Central memory CD8-positive, alpha-beta T cell (primary cell): ENCODE results near the gene ZEB2.

Experiments
- ATAC-seq: fragments of 150-1000 bp; cut with Tn5 transposase; replicated peaks from 2 replicates; pipeline ENCODE4 v1.10.0; 2022; ENCODE audit warnings: mild to moderate bottlenecking, moderate FRiP score, moderate number of reproducible peaks; ENCODE audit not compliant: poor library complexity, severe bottlenecking; ENCODE audit errors: extremely low read depth
- DNase-seq, 2 donors: peaks; one replicate each; pipeline ENCODE4 v3.0.0; 2021; ENCODE audit warnings: low spot score in 2 of 2
- H3K27ac Mint-ChIP-seq: one replicate; pipeline ENCODE4 v1.8.0; 2022; ENCODE audit warnings: low read depth, mild to moderate bottlenecking, moderate library complexity, mixed read lengths
- H3K27me3 Mint-ChIP-seq: one replicate; pipeline ENCODE4 v1.8.0; 2022; ENCODE audit warnings: mixed read lengths
- H3K36me3 Mint-ChIP-seq: one replicate; pipeline ENCODE4 v1.8.0; 2022; ENCODE audit warnings: mild to moderate bottlenecking, moderate library complexity, mixed read lengths; ENCODE audit not compliant: insufficient read depth
- H3K4me1 Mint-ChIP-seq: one replicate; pipeline ENCODE4 v1.8.0; 2022; ENCODE audit warnings: mixed read lengths
- H3K4me3 Mint-ChIP-seq: one replicate; pipeline ENCODE4 v1.8.0; 2022; ENCODE audit warnings: mild to moderate bottlenecking, moderate library complexity, mixed read lengths
- H3K9me3 Mint-ChIP-seq: one replicate; pipeline ENCODE4 v1.8.0; 2022; ENCODE audit warnings: mixed read lengths

The ZEB2 gene

DNA sequence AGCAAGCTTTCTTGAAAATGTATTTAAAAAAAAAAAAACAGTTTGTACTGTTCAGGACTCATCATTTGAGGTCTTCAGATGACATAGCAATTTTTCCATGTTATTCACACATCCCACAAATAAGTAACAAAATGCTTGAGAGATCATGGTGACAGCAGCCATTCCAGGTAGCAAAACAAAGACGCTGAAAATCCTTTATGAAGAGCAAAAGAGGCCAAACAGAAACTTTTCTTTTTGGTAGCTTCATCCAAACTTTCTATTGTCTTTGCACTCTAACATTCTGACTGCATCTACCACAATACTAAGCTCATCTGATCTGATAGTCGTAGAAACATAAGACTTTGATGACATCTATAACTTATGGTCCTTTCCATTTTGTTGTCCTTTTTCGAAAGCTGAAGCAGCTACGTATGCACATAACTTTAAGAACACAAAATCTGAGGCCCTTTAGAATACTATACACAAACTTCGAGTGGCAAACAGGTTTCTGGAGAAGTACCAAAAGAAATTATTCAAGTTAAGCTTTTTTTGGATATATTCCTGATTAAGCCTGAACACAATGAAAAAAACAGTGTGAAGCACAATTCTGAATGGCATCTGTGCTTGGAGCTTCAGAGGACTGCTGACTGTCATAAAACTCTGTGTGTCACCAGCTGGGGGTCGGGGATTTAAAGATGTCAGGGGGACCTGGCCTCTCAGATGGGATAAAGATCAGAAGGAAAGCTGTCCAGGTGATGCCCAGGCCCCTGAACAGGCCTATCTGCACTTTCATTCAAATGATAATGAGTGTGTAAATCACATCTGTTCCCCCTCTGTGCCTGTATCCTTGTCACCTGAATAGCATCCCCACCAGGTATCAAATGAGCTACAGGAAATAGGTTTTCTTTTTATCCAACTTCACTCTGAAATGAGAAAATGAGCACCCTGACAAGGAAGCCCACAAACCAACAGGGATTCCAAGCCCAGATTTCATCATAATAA is 75.8 kb downstream of the ZEB2 start:
- H3K9me3 Mint-ChIP-seq = no peaks in the 10 kb centered on the region
- peak overlapping the region; percentile 38 for H3K27ac Mint-ChIP-seq
- peaks cover 29% of the 10 kb centered on the region for H3K36me3 Mint-ChIP-seq
- ATAC-seq (no peak), DNase-seq (no peak)
- H3K4me1 Mint-ChIP-seq = peaks cover 36% of the 10 kb centered on the region
- no peak overlapping the region for H3K4me3 Mint-ChIP-seq
- no peaks in the 10 kb centered on the region for H3K27me3 Mint-ChIP-seq

DNA sequence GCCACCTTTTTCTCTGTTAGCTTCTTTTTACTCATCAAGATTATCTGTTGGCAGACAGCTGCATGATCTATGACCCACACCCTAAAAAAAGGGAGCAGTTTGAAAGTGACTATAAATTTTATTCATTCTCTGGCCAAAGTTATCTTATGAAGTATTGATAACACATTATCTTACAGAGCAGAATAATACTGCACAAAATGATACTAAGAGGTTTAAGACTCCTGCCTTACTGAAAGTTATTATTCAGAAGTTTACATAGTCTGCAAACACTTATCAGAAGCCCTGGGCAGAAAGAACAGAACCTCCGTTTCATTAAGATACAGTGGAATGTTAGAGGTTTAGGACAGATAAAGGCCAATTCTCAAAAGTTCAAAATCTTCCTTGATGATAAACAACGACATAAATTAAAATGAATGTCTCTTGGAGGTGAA is 78.2 kb downstream of the ZEB2 start:
- Mint-ChIP-seq H3K4me3 (no peak overlapping the region), H3K4me1 (peaks cover 41% of the 10 kb centered on the region), H3K27me3 (no peaks in the 10 kb centered on the region), H3K36me3 (peaks cover 27% of the 10 kb centered on the region), H3K9me3 (no peaks in the 10 kb centered on the region), H3K27ac (peak overlapping the region; percentile 79)
- no peak for ATAC-seq
- no peak for DNase-seq

DNA sequence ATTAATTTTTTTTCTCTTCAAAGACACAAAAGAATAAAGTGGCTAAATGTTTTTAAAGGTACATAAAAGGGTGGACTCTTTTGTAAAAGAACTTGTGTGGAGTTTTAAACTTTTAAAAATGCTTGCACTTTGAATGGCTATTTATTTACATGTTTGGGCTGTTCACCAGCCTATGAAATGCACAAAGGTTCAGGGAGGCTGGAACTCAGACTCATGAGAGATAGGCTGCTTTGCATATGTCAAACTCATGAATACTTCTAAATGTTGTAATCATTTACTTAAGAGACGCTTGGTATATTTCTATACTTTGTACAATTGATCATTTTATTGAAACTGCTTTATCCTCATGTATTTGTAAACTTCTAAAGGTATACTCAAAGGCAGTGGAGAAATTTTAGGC is 79.9 kb downstream of the ZEB2 start:
- H3K27me3 Mint-ChIP-seq = no peaks in the 10 kb centered on the region
- H3K27ac Mint-ChIP-seq = no peak overlapping the region
- H3K9me3 Mint-ChIP-seq = no peaks in the 10 kb centered on the region
- no peak for DNase-seq
- H3K36me3 Mint-ChIP-seq = peaks cover 33% of the 10 kb centered on the region
- ATAC-seq = no peak
- peaks cover 35% of the 10 kb centered on the region for H3K4me1 Mint-ChIP-seq
- no peak overlapping the region for H3K4me3 Mint-ChIP-seq

DNA sequence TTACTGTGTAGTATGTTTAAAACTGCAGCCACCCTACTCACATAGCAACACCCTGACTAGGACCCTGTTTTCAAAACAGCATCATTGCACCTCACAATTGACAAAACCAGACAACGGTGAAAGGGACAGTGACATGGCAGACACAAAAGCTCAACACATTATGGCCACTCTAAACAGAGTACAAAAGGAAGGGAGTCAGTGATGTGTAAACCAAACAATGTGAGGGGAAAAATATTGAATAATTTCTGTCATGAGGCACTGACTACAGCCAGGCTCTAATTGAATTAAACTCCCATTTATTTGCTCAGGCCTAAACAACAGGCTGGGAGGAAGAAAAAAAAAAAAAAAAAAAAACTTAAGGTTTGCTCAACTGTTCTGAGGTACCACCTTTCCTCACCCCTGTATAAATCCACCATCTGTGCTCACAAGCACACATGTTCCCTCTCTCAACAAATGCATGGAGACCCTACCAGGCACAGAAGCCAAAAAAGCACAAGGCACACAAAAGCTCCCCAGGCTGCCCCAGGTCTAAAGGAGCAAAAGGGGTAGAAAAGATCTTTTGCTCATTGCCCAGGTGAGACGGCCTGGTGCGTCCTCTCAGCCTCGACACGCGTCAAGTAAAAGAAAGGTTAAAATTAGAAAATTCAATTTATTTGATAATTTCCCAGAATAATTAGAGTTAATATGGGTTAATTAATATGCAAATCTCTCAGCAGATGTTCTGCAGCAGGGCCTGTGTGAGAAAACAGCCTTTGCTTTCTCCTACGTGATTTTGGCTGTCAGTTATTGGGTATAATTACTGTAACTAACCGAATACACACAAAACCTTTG is 80.9 kb downstream of the ZEB2 start:
- peak overlapping the region; percentile 52 for H3K27ac Mint-ChIP-seq
- H3K4me1 Mint-ChIP-seq = peaks cover 45% of the 10 kb centered on the region
- H3K9me3 Mint-ChIP-seq = no peaks in the 10 kb centered on the region
- no peak for ATAC-seq
- H3K27me3 Mint-ChIP-seq = no peaks in the 10 kb centered on the region
- H3K4me3 Mint-ChIP-seq = peak overlapping the region; percentile 21
- no peak for DNase-seq
- peaks cover 35% of the 10 kb centered on the region for H3K36me3 Mint-ChIP-seq

DNA sequence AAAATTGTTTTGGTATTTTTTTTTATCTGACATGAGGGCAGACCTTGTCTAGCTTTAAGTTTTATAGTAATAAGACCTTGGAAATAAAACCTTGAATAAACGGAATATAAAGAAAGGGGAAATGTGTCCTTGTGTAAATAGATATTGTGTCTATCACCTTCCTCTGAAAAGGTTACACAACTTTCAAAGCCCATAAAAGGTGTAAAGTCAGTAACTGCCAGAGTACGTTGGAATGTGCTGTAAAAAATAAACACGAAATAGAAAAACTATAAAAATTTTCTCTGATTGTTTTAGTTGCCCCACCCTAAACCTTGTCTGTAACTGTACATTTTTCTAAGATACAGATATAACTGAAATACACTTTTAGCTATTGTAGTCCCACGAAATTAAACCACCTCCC is 82.3 kb downstream of the ZEB2 start:
- peak overlapping the region; percentile 52 for H3K27ac Mint-ChIP-seq
- DNase-seq (no peak), ATAC-seq (no peak)
- no peak overlapping the region for H3K4me3 Mint-ChIP-seq
- no peaks in the 10 kb centered on the region for H3K9me3 Mint-ChIP-seq
- peaks cover 52% of the 10 kb centered on the region for H3K4me1 Mint-ChIP-seq
- H3K27me3 Mint-ChIP-seq = no peaks in the 10 kb centered on the region
- H3K36me3 Mint-ChIP-seq = peaks cover 37% of the 10 kb centered on the region

DNA sequence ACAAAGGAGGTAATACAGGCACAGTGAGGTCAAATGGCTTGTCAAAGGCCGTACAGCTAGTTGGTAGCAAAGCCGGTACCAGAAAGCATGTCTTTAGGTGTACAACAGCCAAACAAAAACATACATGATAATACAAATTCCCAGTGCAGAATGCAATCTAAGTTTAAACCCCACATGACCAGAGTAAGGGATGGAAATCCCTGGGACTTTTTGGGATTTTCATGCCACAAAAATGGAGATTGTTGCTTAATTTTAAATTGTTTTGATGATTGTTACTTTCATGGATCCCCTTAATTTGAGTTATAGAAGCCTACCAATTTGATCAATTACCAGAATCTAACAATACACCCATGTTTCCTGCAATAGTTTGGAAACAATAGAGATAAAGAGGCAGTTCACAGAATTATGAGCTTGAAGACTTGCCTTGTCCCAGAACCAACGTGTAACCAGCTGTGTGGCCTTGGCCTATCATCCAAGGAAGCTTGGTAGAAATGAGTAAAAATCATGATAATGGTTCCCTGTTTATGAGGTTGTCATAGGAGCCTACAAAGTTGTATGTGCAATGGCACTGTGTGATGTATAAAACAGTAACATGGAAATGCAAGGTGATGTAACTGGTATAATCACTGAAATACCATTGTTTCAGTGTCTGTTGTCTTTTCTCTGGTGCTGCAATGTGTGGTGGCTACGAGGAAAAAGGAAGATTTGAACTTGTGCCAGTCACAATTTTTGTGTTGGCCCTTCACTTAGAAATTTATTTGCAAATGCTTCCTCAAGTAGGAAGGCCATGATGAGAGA is 85.3 kb downstream of the ZEB2 start:
- ATAC-seq = no peak
- Mint-ChIP-seq H3K27me3 (no peaks in the 10 kb centered on the region), H3K27ac (no peak overlapping the region), H3K4me1 (peaks cover 42% of the 10 kb centered on the region), H3K9me3 (no peaks in the 10 kb centered on the region), H3K36me3 (peaks cover 29% of the 10 kb centered on the region), H3K4me3 (no peak overlapping the region)
- no peak for DNase-seq

DNA sequence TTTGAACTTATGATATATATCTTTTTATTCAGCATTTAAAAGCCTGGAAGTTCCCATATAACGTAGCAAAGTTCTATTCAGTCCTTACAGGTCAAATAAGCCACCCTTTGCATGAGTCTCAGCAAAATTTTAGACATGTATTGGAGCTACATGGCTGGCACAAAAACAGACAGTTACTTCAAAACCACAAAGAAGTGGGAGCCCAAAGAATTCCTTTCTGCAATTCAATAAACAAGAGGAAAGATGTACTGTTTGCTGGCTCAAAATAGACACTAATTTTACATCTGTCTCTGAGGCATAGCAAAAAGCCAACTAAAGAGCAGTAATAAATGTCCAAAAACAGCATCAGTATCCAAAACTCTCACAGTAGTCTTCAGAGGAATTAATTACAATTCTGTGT is 87.0 kb downstream of the ZEB2 start:
- peaks cover 32% of the 10 kb centered on the region for H3K36me3 Mint-ChIP-seq
- DNase-seq (no peak), ATAC-seq (no peak)
- no peaks in the 10 kb centered on the region for H3K27me3 Mint-ChIP-seq
- no peaks in the 10 kb centered on the region for H3K9me3 Mint-ChIP-seq
- peaks cover 28% of the 10 kb centered on the region for H3K4me1 Mint-ChIP-seq
- no peak overlapping the region for H3K4me3 Mint-ChIP-seq
- no peak overlapping the region for H3K27ac Mint-ChIP-seq

DNA sequence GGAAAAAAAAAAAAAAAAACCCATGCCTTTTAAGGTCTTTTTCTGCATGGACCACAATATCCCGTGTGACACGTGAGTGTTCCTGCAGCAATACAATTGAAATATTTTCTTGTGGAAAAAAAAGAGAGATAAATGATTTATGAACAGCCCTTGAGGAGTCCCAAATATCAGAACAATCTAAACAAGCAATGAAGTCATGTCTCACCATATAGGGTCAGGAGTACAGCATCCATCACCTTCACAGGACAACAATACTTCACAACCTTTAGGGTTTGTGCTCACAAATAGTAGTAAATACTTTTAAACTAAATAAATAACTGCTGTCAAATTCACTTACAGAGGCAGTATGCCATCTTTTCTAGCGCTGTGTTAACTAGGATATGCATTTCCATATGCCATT is 87.9 kb downstream of the ZEB2 start:
- Mint-ChIP-seq H3K4me1 (peaks cover 29% of the 10 kb centered on the region), H3K9me3 (no peaks in the 10 kb centered on the region), H3K4me3 (no peak overlapping the region), H3K27me3 (no peaks in the 10 kb centered on the region), H3K27ac (no peak overlapping the region), H3K36me3 (peaks cover 32% of the 10 kb centered on the region)
- ATAC-seq (peak; percentile 27), DNase-seq (no peak)

DNA sequence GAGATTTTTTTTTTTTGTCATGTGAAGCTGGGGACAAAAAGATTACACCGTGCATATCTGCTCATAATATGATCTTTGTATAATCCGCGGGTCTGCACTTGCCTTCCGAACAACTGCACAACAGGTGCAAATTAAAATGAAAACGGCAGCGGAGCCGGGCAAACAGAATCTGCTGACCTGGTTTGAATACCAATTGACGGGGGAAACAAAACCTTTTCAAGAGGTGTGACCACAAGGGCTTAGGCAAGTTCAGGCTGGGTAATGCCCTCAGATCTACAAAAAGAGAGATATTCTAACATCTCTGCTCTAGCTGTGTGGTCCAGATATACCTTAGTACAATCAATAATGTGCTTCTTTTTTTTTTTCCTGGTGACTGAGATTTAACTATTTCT is 88.5 kb downstream of the ZEB2 start:
- Mint-ChIP-seq H3K4me3 (no peak overlapping the region), H3K27ac (no peak overlapping the region), H3K27me3 (no peaks in the 10 kb centered on the region), H3K4me1 (peaks cover 31% of the 10 kb centered on the region), H3K36me3 (peaks cover 32% of the 10 kb centered on the region), H3K9me3 (no peaks in the 10 kb centered on the region)
- ATAC-seq = peak; percentile 73
- DNase-seq = no peak

DNA sequence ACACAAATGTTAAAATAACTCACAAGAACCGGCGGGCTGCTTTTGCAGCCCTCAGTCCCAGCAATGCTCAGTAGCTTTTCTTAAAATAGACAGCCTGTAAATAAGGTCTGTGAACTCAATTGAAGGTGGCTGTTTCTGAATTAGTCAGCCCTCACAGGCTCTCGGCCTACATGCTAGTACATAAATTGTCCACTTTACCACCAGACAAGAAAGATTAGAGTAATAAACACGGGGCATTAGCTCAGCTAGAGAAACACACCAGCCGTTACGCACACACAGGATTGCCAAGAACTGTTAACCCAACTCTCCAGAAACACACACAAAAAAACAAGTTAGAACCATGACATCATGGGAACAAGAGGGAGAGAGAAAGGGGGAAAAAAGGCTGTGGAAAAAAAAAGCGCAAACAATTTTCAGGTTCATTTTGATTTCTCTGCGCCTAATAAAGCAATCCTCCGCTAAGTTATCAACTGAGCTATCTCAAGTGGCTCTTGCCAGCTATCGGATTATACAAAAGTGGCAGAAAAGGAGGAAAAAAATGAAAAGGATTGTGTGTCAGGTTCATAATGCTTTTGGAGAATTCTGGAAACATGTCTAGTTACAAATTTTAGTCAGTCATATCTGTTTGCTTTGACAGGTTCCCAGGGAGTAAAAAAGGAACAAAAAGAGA is 89.1 kb downstream of the ZEB2 start:
- peaks cover 31% of the 10 kb centered on the region for H3K4me1 Mint-ChIP-seq
- H3K4me3 Mint-ChIP-seq = no peak overlapping the region
- DNase-seq (no peak), ATAC-seq (peak; percentile 55)
- no peaks in the 10 kb centered on the region for H3K9me3 Mint-ChIP-seq
- peaks cover 30% of the 10 kb centered on the region for H3K36me3 Mint-ChIP-seq
- no peak overlapping the region for H3K27ac Mint-ChIP-seq
- H3K27me3 Mint-ChIP-seq = no peaks in the 10 kb centered on the region

DNA sequence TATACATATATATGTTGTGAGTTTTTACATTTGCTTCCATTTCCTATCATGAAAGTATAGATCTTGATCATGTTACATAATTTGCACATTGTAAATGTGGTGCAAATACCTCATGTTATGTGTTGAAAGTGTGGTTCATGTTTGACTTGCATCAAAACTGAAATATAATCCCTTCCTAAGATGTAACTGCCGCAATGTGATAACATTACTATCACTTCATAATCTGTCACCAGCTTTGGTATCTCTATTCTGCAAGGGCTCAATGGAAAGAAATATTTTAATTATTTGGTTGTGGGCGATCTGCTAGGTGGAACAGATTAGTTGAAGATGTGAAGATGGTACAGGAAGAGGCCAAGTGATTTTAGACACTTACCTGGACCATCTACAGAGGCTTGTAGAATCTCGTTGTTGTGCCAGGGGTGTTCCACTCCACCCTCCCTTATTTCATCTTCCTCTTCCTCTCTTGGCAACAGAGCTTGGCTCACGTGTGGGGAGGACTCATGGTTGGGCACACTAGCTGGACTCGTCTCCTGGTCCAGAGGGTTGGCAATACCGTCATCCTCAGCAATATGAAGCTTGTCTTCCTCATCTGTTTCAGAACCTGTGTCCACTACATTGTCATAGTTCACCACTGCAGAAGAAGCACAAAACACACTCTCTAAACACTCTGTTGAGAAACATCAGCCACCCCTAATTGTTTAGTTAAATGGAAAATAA is 90.4 kb downstream of the ZEB2 start:
- H3K27me3 Mint-ChIP-seq = no peaks in the 10 kb centered on the region
- H3K4me3 Mint-ChIP-seq = no peak overlapping the region
- H3K36me3 Mint-ChIP-seq = peaks cover 27% of the 10 kb centered on the region
- ATAC-seq (no peak), DNase-seq (no peak)
- no peaks in the 10 kb centered on the region for H3K9me3 Mint-ChIP-seq
- H3K4me1 Mint-ChIP-seq = peaks cover 19% of the 10 kb centered on the region
- no peak overlapping the region for H3K27ac Mint-ChIP-seq
